ENCODE results near the gene TRIP12.
"Not testable (repeated sequence)": the region's sequence is repeated elsewhere in the genome, so short reads cannot be mapped to it uniquely, and the experiment has no call there.

Gene TRIP12

GRCh38 chr2:229774237-229774636, 147.6 kb downstream of the TRIP12 start:
- Histone ChIP-seq H3K27ac (ENCODE audit: low read depth, low read length) (no peak overlapping the region), H3K9ac (ENCODE audit: low read length) (no peak overlapping the region), H3K4me1 (ENCODE audit: control insufficient read depth, insufficient read depth, low read length) (no peaks in the 10 kb centered on the region), H3K4me3 (ENCODE audit: low read length) (no peak overlapping the region), H3K27me3 (ENCODE audit: control insufficient read depth, insufficient read depth, low read length) (no peaks in the 10 kb centered on the region), H3K36me3 (ENCODE audit: control insufficient read depth, insufficient read depth, low read length) (peaks cover 27% of the 10 kb centered on the region)

GRCh38 chr2:229768235-229768634, 153.6 kb downstream of the TRIP12 start:
- Histone ChIP-seq H3K36me3 (ENCODE audit: control insufficient read depth, insufficient read depth, low read length) (peaks cover 13% of the 10 kb centered on the region), H3K27me3 (ENCODE audit: control insufficient read depth, insufficient read depth, low read length) (no peaks in the 10 kb centered on the region), H3K4me1 (ENCODE audit: control insufficient read depth, insufficient read depth, low read length) (no peaks in the 10 kb centered on the region), H3K4me3 (ENCODE audit: low read length) (no peak overlapping the region), H3K27ac (ENCODE audit: low read depth, low read length) (no peak overlapping the region), H3K9ac (ENCODE audit: low read length) (no peak overlapping the region)

- Histone ChIP-seq H3K4me3 (ENCODE audit: low read length) (no peak overlapping the region), H3K9ac (ENCODE audit: low read length) (no peak overlapping the region), H3K36me3 (ENCODE audit: control insufficient read depth, insufficient read depth, low read length) (peaks cover 8% of the 10 kb centered on the region), H3K27me3 (ENCODE audit: control insufficient read depth, insufficient read depth, low read length) (no peaks in the 10 kb centered on the region), H3K4me1 (ENCODE audit: control insufficient read depth, insufficient read depth, low read length) (no peaks in the 10 kb centered on the region), H3K27ac (ENCODE audit: low read depth, low read length) (no peak overlapping the region)
Measured at GRCh38 chr2:229765721-229766120, 156.1 kb downstream of the TRIP12 start.

- Histone ChIP-seq H3K36me3 (ENCODE audit: control insufficient read depth, insufficient read depth, low read length) (peaks cover 3% of the 10 kb centered on the region), H3K27me3 (ENCODE audit: control insufficient read depth, insufficient read depth, low read length) (no peaks in the 10 kb centered on the region), H3K4me3 (ENCODE audit: low read length) (no peak overlapping the region), H3K9ac (ENCODE audit: low read length) (no peak overlapping the region), H3K4me1 (ENCODE audit: control insufficient read depth, insufficient read depth, low read length) (no peaks in the 10 kb centered on the region), H3K27ac (ENCODE audit: low read depth, low read length) (no peak overlapping the region)
Measured at GRCh38 chr2:229761663-229762062, 160.1 kb downstream of the TRIP12 start.

- H3K27me3 ChIP-seq (ENCODE audit: control insufficient read depth, insufficient read depth, low read length); H3K9ac ChIP-seq (ENCODE audit: low read length); H3K4me1 ChIP-seq (ENCODE audit: control insufficient read depth, insufficient read depth, low read length); H3K36me3 ChIP-seq (ENCODE audit: control insufficient read depth, insufficient read depth, low read length); H3K4me3 ChIP-seq (ENCODE audit: low read length); H3K27ac ChIP-seq (ENCODE audit: low read depth, low read length): not testable (repeated sequence)
Measured at GRCh38 chr2:229757462-229757861, 164.3 kb downstream of the TRIP12 start.

GRCh38 chr2:229752970-229753729, 168.7 kb downstream of the TRIP12 start:
- Histone ChIP-seq H3K27ac (ENCODE audit: low read depth, low read length) (no peak overlapping the region), H3K9ac (ENCODE audit: low read length) (no peak overlapping the region), H3K27me3 (ENCODE audit: control insufficient read depth, insufficient read depth, low read length) (no peaks in the 10 kb centered on the region), H3K4me1 (ENCODE audit: control insufficient read depth, insufficient read depth, low read length) (no peaks in the 10 kb centered on the region), H3K4me3 (ENCODE audit: low read length) (no peak overlapping the region), H3K36me3 (ENCODE audit: control insufficient read depth, insufficient read depth, low read length) (no peaks in the 10 kb centered on the region)

GRCh38 chr2:229749779-229750178, 172.0 kb downstream of the TRIP12 start:
- H3K4me3 ChIP-seq (ENCODE audit: low read length), result no peak overlapping the region
- H3K27me3 ChIP-seq (ENCODE audit: control insufficient read depth, insufficient read depth, low read length), result no peaks in the 10 kb centered on the region
- H3K9ac ChIP-seq (ENCODE audit: low read length), result no peak overlapping the region
- no peaks in the 10 kb centered on the region for H3K36me3 ChIP-seq (ENCODE audit: control insufficient read depth, insufficient read depth, low read length)
- H3K27ac ChIP-seq (ENCODE audit: low read depth, low read length), result no peak overlapping the region
- no peaks in the 10 kb centered on the region for H3K4me1 ChIP-seq (ENCODE audit: control insufficient read depth, insufficient read depth, low read length)

- Histone ChIP-seq H3K4me3 (ENCODE audit: low read length) (no peak overlapping the region), H3K4me1 (ENCODE audit: control insufficient read depth, insufficient read depth, low read length) (no peaks in the 10 kb centered on the region), H3K36me3 (ENCODE audit: control insufficient read depth, insufficient read depth, low read length) (no peaks in the 10 kb centered on the region), H3K27me3 (ENCODE audit: control insufficient read depth, insufficient read depth, low read length) (no peaks in the 10 kb centered on the region), H3K27ac (ENCODE audit: low read depth, low read length) (no peak overlapping the region), H3K9ac (ENCODE audit: low read length) (no peak overlapping the region)
Measured at GRCh38 chr2:229748950-229749349, 172.9 kb downstream of the TRIP12 start.

- H3K4me1 ChIP-seq (ENCODE audit: control insufficient read depth, insufficient read depth, low read length); H3K27ac ChIP-seq (ENCODE audit: low read depth, low read length); H3K36me3 ChIP-seq (ENCODE audit: control insufficient read depth, insufficient read depth, low read length); H3K27me3 ChIP-seq (ENCODE audit: control insufficient read depth, insufficient read depth, low read length); H3K4me3 ChIP-seq (ENCODE audit: low read length); H3K9ac ChIP-seq (ENCODE audit: low read length): not testable (repeated sequence)
Measured at GRCh38 chr2:229742691-229743090, 179.1 kb downstream of the TRIP12 start.

GRCh38 chr2:229740279-229740678, 181.5 kb downstream of the TRIP12 start:
- Histone ChIP-seq H3K4me3 (ENCODE audit: low read length) (no peak overlapping the region), H3K27ac (ENCODE audit: low read depth, low read length) (no peak overlapping the region), H3K9ac (ENCODE audit: low read length) (no peak overlapping the region), H3K27me3 (ENCODE audit: control insufficient read depth, insufficient read depth, low read length) (no peaks in the 10 kb centered on the region), H3K4me1 (ENCODE audit: control insufficient read depth, insufficient read depth, low read length) (no peaks in the 10 kb centered on the region), H3K36me3 (ENCODE audit: control insufficient read depth, insufficient read depth, low read length) (no peaks in the 10 kb centered on the region)

- Histone ChIP-seq H3K4me3 (ENCODE audit: low read length) (no peak overlapping the region), H3K36me3 (ENCODE audit: control insufficient read depth, insufficient read depth, low read length) (no peaks in the 10 kb centered on the region), H3K4me1 (ENCODE audit: control insufficient read depth, insufficient read depth, low read length) (no peaks in the 10 kb centered on the region), H3K27me3 (ENCODE audit: control insufficient read depth, insufficient read depth, low read length) (no peaks in the 10 kb centered on the region), H3K9ac (ENCODE audit: low read length) (no peak overlapping the region), H3K27ac (ENCODE audit: low read depth, low read length) (no peak overlapping the region)
Measured at GRCh38 chr2:229738024-229738625, 183.7 kb downstream of the TRIP12 start.

- Histone ChIP-seq H3K4me3 (ENCODE audit: low read length) (no peak overlapping the region), H3K9ac (ENCODE audit: low read length) (no peak overlapping the region), H3K27ac (ENCODE audit: low read depth, low read length) (no peak overlapping the region), H3K4me1 (ENCODE audit: control insufficient read depth, insufficient read depth, low read length) (no peaks in the 10 kb centered on the region), H3K27me3 (ENCODE audit: control insufficient read depth, insufficient read depth, low read length) (no peaks in the 10 kb centered on the region), H3K36me3 (ENCODE audit: control insufficient read depth, insufficient read depth, low read length) (no peaks in the 10 kb centered on the region)
Measured at GRCh38 chr2:229734410-229734809, 187.4 kb downstream of the TRIP12 start.
